DOHH2 (cell line): ENCODE measurements around the gene ASPN.

Source experiments
- CTCF ChIP-seq: fragments of 200-600 bp; sonication (generic); IDR thresholded peaks from one replicate; pipeline ENCODE4 v1.5.1; 2014; ENCODE audit warnings: antibody characterized with exemption, mild to moderate bottlenecking, low read depth, low read length; ENCODE audit not compliant: poor library complexity, severe bottlenecking
- EZH2phosphoT487 ChIP-seq: fragments of 200-600 bp; sonication (generic); IDR thresholded peaks from 2 replicates; pipeline ENCODE4 v1.6.1; 2017; ENCODE audit warnings: borderline replicate concordance, mild to moderate bottlenecking, antibody characterized with exemption, low read length, moderate library complexity, mixed read lengths

- TF ChIP-seq CTCF (no peak), EZH2phosphoT487 (no peak)
Observed at GRCh38 chr9:92530893-92531292, 48.6 kb upstream of the ASPN start.
